ENCODE measurements around the gene CGGBP1.

CGGBP1 gene, protein sequence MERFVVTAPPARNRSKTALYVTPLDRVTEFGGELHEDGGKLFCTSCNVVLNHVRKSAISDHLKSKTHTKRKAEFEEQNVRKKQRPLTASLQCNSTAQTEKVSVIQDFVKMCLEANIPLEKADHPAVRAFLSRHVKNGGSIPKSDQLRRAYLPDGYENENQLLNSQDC

DNA sequence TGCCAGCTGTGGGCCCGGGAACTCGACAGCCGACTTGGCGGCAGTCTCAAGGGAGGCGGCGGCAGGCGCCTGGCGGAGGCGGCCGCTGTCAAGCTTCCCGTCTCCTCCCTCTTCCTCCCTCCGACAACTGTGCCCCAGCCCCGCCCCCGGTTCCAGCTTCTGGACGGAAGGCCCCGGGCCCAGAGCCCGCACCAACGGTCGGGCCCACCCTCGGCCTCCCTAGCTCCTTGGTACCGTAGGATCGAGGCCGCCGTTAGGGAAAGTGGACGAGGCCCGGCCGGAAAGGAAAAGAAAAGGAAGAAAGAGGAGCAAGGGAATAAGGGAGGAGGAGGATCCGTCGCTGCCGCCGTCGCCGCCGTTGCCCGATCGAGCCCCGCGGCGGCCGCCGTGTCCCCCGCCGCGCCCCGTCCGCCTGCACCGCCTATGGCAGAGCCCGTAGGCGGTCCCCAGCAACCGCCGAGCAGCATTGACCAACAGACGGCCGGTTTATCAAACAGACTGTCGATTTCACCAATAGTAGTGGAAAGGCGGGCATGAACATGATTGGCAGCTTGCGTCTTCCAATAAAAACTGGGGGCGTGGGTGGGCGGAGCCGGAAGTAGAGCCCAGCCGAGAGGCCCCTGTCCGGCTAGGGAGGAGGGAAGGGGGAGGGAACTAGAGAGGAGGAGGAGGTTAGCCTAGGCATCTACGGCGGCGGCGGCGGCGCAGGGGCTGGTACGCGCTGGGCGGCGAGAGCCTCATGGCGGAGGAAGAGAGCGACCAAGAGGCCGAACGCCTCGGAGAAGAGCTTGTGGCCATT, at the start of gene CGGBP1, which contains the start of gene ZNF654:
Gene CGGBP1 (minus strand): TSS at position 425 of the 799 bp plus-strand sequence. CDS start 3,029 bp downstream, outside the sequence.
Gene ZNF654 (plus strand): TSS at position 675 of the 799 bp plus-strand sequence. CDS start 65 bp downstream, at position 740.
- peak; percentile 94 to 96 for DNase-seq

DNA sequence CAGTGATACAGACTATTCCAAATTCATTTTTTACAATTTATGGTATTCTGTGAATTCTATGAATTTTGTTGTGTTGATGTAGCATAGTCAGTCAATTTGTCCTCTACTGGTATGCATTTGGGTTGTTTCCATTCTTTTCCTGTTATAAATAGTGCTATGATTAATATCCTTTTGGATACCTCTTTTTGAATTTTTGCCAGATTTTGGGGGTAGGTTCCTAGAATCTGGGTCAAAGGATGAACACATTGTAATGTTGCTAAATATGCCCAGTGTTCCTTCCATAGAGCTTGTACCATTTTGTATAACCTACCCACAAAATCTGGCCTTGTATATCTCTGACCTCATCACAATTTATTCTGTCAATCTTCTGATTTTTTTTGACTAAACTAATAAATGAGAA, 46.5 kb upstream of the CGGBP1 start:
- DNase-seq: no peak

DNA sequence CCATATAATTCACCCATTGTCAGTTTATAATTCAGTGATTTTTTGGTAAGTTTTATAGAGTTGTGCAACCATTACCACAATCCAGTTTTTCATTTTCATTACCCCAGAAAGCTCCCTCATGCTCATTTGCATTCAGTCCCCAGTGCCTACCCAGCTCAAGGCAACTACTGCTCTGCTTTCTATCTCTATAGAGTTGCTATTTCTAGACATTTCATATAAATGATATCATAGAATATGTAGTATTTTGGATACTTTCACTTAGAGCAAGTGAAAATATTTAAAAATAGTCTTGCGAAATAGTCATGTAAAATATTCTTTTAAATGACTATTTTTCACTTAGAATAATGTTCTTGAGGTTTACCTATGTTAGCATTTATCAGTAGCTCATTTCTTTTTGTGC, 42.3 kb upstream of the CGGBP1 start:
- DNase-seq: no peak

DNA sequence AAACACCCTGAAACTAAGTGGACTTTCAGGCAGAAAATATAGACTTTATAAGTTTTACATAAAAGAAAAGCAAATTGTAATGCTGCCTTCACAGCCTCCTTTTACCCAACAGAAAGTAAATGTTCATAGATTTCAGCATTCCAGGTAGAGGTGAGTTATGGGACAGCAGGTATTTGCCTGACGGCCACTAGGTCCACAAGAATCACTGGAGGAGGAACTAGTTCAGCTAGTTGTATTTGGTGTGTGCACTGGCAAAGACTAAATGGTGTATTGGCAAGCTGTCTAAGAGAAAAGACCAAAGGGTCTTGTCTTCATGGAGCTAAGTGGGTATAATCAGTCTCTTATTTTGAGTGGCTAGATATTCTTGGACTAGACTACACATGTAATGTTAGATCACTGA, 34.5 kb upstream of the CGGBP1 start:
- DNase-seq: no peak

DNA sequence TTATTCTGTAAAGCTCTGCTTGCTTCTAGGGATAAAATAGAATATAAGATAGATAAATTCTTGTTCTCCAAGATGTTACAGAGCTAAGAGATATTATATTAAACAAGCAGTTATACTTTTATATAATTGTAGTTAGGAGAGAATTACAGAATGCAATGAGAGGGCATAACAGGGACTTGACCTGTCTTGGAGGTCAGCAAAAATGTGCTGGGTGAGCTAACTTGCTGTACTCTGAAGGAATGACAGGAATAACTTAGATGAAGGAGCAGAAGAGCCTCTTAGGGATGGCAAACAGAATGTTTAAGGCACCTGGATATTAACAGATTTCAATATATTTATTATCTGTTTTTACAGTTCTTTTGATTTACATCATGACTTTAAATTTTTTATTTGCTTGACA, 33.5 kb upstream of the CGGBP1 start:
- no peak for DNase-seq

DNA sequence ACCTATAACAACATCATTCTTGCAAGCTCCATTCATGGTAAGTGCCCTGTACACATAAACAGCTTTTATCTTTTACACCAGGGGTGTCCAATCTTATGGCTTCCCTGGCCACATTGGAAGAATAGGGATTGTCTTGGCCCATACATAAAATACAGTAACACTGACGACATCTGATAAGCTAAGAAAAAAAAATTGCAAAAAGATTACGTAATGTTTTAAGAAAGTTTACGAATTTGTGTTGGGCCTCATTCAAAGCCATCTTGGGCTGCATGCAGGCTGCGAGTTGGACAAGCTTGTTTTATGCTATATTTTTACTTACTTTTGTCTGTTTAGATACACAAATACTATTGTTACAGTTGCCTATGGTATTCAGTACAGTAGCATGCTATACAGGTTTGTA, 31.9 kb upstream of the CGGBP1 start:
- DNase-seq: no peak

DNA sequence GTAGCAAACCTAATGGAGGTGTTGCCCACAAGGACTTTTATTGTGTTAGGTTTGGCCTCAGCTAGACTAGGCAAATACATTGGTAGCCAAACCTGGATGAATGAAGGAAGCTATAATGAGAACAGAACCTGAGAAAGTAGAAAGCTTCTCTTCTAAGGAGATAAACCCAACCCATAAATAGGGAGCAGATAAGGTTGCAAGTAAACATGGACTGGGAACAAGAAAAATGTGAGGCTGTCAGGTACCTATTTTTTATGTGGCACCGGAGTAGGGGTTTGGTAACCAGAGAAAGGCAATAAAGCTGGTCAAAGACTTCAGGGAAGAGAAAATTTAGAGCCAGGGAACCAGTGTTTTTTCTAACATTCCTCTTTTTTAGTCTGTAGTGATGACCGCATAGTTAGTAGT, 25.3 kb upstream of the CGGBP1 start:
- DNase-seq: no peak

DNA sequence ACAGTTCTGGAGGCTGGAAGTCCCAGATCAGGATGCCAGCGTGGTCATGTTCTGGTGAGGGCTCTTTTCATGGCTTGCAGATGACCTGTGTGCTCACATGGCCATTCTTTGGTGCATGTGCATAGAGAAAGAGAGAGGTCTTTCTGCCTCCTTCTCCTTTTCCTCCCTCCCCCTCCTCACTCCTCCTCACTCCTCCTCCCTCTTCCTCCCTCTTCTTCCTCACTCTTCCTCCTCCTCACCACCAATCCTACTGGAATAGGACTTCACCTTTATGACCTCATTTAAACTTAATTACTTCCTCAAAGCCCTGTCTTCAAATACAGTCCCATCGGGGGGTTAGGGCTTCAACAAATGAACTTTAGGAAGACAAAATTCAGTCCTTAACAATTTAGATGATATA, 24.0 kb upstream of the CGGBP1 start:
- no peak for DNase-seq

DNA sequence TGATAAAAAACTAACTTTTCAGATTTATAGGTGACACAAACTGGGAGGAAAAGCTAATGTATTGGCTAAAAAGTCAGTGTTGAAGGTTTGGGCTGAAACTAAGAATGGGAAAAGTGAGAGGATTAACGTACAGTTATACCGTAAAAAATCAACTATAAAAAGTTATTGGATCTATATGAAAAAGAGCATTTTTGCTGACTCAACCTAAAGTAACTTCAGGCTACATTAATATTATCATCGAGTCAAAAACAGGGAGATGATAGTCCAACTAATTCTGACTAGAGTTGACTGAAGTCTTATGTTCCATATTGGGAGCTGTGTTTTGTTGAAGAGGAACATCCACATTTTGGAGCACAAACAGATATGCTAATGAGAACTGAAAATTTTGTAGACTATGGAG, 20.1 kb upstream of the CGGBP1 start:
- DNase-seq: no peak

DNA sequence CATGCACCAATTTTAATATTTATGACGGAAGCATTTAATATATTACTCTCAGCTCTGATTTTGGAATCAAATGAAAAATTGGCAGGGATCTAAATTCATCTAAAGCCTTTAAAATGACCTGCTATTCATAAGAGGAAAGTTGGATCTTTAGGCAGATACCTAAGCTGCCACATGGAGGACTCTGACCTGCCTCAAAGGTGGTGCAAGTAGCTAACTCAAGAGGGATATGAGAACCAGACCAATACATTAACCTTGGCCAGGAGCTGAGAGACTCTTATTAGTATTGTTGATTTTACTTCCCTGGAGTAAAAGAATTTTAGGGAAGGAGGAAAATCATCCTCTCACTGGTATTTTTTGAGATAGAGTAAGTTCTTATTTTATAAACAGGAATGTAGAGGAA, 17.9 kb upstream of the CGGBP1 start:
- no peak for DNase-seq

DNA sequence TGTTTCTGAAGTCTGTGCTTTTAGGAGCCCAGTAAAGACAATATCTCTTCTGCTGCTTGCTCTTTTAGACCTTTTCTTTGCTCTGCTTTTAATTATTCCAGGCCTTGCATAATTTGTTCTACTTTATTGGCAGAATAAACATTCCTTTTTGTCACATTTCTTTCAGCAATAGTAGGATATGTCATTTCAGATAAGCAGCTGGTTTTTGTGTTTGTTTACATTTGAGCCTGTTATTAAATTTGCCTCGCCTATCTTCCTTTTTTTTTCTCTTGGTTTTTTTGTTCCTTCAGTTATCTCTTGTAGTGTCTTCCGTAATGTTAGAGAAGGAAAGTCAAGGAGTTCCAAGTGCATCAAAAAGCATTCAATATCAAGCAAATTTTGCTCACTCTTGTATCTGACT, 16.7 kb upstream of the CGGBP1 start:
- DNase-seq: no peak

DNA sequence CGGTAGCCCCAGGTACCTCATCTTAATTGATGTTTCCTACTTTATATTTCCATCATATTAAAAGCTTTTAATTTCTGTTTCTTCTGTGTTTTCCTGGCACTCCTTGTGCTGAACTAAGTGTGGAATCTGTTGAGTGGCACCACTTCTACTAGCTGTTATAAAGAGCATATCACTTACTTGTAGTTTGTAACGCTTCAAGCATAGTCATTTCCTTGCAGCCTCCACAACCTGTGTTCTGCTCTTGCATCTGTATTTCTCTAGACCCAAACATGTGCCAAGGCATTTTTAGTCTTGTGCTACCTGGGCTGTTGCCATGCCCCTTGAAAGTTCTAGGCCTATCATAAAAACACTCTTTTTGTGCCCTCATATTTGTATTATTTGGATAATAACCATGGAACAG, 16.3 kb upstream of the CGGBP1 start:
- DNase-seq: no peak

DNA sequence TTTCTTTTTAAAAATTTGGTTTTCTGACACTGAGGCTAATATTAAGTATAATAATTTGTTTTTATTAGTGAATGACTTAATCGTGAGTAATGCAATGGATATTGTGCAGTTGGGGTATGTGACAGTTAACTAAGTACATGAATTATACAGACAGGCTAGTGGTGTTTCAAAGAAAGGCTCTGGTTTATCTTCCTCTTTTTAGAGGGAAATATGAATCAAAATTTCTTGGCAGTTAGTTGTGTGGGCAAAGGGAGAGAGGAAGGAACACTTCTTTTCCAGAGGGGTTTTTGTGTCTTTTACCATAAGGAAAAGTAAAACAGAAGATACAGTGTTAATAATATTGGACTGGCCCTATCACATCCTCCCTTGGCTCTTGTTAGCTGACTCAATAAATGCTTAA, 2.9 kb upstream of the CGGBP1 start:
- DNase-seq: no peak

DNA sequence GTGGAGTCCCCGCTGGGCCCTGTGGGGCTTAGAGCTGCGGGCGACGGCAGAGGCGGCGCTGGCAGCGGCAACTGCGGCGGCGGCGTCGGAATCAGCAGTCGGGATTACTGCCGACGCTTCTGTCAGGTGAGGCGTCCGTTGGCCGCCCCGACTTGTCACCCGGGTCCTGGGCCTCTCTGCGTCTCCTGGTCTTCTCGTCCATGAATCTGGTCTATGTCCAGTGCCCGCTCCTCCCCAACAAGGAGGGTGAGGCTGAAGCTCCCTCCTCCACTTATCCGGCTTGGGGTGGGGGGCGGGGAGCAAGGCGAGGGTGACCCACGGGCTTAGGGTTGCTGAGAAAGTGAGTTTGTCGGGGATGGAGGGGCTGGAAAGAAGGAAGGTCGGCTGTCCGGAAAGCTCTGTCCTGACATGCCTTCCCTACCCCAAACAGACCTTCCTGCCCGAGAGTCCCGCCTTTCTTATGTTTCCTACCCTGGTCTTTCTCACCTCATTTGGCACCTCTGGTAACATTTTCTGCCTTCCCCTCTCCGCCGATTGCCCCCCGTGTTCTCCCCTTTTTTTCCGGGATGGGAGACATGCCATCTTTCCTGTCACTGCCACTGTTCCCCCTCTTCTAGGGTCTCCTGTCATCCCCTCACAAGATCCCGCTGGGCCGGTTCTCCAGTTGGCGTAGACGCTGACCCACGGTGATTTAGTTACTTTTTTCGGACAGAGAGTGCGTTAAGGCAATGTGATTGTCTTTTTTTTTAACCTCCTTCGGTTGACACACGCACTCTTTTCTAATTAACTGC, 770 bp upstream of the CGGBP1 start:
- no peak for DNase-seq

DNA sequence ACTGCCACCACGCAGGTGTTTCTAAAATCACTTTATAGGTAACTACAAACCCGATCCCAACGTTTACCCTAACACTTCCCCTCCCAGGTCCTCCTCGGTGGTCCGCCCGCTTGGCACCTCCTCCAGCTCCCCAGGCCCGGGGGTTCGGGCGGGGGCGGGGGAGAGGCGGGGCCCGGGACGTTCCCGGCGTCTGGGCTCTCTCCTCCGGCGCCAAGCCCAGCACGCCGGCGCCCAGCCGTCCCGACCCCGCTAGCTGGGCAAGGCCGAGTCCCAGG, 562 bp downstream of the CGGBP1 start:
- DNase-seq: no peak

DNA sequence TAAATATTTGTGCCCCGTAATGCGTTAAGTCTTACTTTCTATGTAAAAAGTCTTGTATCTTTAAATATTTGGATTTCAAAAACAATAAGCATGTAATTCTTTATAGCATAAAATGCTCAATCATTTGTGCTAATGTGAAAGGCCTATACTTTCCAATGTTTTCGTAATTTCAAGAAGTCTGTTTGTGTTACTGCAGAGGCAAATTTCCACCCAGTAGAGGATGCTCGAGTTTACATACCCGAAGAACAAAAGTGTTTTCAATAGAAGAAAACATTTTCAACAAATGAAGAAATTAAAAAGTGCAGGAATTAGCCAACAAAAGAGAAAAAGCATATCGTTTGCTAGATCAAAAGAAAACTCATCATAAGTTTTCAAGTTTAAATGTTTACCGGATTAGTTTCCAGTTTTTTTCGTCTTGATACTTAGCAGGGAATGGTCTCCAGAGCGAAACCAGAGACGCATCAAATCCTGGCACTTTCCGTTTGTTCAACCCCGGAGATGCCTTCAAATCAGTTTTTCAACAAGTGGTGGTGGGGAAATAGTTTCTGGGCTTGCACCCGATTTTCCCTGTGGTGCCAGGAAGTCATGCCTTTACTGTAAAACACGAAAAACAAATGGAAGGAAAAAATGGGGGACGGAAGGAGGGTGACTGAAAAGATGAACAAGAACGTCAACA, 1.0 kb downstream of the CGGBP1 start:
- DNase-seq: no peak

DNA sequence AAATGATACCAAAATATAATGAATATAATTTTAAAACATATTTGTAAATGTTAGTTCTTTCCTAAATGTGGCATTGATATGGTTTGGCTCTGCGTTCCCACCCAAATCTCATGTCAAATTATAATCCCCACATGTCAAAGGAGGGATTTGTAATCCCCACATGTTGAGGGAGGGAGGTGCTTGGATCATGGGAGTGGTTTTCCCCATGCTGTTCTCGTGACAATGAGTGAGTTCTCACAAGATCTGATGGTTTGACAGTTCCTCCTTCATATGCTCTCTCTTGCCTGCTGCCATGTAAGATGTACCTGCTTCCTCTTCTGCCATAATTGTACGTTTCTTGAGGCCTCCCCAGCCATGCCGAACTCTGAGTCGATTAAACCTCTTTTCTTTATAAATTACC, 12.0 kb downstream of the CGGBP1 start:
- no peak for DNase-seq

DNA sequence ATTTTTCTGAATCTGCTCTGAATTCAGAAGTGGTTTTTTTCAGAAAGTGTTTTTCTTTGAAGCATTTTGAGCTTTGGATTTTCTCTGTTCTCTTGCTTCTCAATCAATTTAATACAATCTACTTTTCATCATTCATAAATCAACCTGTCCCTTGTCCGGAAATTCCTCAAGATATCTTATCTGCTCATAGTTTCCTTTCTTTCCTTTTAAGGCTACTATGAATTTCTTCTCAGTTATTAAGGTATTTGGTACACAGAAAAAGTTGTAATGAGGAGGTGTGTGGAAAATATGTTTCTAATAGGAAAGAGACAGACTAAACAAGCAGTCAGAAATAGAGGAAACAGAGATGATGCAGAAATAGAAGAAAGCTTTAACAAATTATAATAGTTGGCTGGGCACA, 14.4 kb downstream of the CGGBP1 start:
- DNase-seq: no peak

DNA sequence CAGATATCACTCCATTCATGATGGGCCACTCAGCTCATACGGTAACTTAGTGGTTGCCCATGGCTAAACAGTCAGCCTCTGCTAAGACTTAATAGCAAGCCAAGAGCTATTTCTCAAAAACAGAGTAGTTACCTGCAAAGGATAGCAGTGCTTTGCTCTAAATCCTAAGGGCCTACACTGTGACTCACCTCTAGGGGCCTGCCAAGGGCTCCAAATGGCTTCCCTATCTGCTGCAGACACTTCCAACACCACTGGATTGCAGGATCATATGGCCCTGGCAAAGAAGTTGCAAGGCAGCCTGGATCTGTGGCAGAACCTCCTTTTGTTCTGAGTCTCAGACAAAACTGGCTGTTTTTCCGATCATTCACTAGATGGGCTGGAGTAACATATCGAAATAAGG, 17.8 kb downstream of the CGGBP1 start:
- DNase-seq: no peak

DNA sequence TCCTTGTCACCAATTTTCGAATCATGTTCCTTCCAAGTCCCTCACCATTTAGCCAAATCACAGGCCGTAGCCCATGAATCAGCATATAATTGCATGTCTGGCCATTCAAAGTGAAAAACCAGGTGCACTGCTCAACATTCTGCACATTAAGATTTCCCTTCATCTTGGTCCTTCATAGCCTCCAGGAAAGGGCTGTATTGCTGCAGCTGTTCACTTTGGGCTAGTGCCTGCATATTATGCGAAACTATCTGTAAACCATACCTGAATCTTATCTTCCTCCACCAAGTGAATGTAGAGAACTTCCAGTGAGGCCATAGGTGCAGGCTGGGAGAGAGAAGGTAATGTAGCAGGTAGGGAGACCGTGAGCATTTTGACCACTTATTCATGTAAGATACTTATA, 18.3 kb downstream of the CGGBP1 start:
- no peak for DNase-seq

DNA sequence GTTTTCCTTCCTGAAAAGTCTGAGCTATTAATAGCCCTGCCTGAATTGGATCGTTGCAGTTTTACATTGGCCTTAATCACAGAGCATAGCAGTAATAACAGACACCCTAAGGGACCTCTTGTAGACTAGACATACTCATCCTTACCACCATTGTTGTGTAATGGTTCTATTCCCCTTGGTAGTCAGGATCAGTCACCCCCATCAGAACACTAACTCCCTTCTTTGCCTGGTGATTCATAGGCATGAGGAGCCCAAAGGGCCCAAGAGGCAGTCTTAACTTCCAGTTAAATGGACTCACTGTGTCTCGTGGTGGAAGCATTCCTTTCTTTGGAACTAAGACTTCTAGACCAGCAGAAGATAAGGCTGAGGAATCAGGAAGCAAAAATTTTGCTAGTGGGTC, 20.2 kb downstream of the CGGBP1 start:
- no peak for DNase-seq

DNA sequence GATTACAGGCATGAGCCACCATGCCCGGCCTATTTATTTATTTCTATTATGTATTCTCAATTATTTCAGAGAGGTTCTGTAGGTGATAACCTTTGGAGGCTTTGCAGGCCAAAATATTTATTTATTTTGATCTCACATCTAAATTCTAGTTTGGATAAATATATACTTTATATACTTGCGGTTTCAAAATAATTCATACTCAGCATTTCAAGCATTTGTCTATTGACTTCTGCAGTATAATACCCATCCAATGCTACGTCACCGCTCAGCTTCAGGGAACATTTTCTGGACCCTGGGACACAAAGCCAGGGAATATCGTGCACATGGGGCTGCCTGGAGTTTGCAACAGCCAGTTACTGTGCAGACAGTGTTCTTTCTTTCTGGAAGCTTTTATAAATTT, 22.6 kb downstream of the CGGBP1 start:
- no peak for DNase-seq

DNA sequence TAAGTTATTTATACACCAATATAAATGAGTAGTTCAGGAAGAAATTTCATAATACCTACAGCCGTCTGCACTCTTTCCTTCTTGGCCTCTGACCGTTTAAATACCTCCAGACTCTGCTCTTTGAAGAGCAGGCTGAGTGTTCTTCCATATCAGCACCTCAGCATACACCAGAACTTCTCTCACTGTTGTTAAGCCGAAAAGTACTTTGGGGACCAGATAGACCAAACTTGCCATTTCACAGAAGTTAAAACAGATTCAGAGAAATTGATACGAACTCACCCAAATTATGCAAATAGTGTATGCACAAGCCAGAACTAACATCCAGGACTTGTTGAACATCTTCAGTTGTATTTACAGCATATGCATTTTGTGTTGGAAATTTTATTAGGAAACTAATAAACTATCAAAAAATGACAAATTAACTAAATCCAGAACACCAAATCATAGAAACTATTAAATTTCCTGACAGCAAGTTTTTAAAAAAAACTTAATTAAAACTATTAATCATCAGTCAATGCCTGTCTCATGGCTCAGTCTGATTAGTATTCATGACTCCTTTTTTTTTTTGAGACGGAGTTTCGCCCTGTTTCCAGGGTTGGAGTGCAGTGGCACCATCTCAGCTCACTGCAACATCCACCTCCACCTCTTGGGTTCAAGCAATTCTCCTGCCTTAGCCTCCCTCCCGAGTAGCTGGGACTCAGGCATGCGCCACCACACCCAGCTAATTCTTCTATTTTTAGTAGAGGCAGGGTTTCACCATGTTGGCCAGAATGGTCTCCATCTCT, 24.1 kb downstream of the CGGBP1 start:
- no peak for DNase-seq

Measured in NCI-H2081 (cell line).